Measurements from ENCODE around the gene MCCD1. TPM values are rescaled to one million over a fixed set of nuclear protein-coding genes. Genes with fewer than 3 reads are reported as not detected.

The MCCD1 gene
- total and polyA plus RNA-seq, 8 donors, result not detected

GRCh38 chr6:31559958-31560696 is 31.4 kb downstream of the MCCD1 start:
- Histone ChIP-seq H3K4me1 (peaks cover 0 to 7% (median 0%) of the 10 kb centered on the region in 3 donors), H3K27ac (peak overlapping the region in 2 of 4 donors; percentile 5 to 37), H3K4me3 (no peak overlapping the region), H3K36me3 (peaks cover 0 to 20% (median 8%) of the 10 kb centered on the region in 3 donors), H3K9me3 (no peaks in the 10 kb centered on the region), H3K27me3 (no peaks in the 10 kb centered on the region)
- intact Hi-C loops (cut with DNase I), result no loop called here
- 79 to 85% methylated on average over 7 of the region's 7 CpGs for WGBS, 2 donors
- ATAC-seq, result peak in 3 of 4 donors; percentile 33 to 68 (median 65)
- TF ChIP-seq, protein P1, sequence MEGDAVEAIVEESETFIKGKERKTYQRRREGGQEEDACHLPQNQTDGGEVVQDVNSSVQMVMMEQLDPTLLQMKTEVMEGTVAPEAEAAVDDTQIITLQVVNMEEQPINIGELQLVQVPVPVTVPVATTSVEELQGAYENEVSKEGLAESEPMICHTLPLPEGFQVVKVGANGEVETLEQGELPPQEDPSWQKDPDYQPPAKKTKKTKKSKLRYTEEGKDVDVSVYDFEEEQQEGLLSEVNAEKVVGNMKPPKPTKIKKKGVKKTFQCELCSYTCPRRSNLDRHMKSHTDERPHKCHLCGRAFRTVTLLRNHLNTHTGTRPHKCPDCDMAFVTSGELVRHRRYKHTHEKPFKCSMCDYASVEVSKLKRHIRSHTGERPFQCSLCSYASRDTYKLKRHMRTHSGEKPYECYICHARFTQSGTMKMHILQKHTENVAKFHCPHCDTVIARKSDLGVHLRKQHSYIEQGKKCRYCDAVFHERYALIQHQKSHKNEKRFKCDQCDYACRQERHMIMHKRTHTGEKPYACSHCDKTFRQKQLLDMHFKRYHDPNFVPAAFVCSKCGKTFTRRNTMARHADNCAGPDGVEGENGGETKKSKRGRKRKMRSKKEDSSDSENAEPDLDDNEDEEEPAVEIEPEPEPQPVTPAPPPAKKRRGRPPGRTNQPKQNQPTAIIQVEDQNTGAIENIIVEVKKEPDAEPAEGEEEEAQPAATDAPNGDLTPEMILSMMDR (IDR thresholded peaks at IDR 0.05), result no peak
- peak in 1 of 6 donors; percentile 46 for DNase-seq
- no peak for FAIRE-seq

- H3K9me3 ChIP-seq, result no peaks in the 10 kb centered on the region
- TF ChIP-seq, protein P1 (IDR thresholded peaks at IDR 0.05), result no peak
- no peaks in the 10 kb centered on the region for H3K27me3 ChIP-seq
- peaks cover 0 to 20% (median 8%) of the 10 kb centered on the region in 3 donors for H3K36me3 ChIP-seq
- intact Hi-C loops (cut with DNase I), result no loop called here
- DNase-seq, result no peak
- ATAC-seq, result no peak
- peaks cover 0 to 7% (median 0%) of the 10 kb centered on the region in 3 donors for H3K4me1 ChIP-seq
- H3K4me3 ChIP-seq, result no peak overlapping the region
- FAIRE-seq, result no peak
- H3K27ac ChIP-seq, result peak overlapping the region in 1 of 4 donors; percentile 37
These were observed 31.9 kb downstream of the MCCD1 start for GRCh38 chr6:31560697-31561058.

DNA sequence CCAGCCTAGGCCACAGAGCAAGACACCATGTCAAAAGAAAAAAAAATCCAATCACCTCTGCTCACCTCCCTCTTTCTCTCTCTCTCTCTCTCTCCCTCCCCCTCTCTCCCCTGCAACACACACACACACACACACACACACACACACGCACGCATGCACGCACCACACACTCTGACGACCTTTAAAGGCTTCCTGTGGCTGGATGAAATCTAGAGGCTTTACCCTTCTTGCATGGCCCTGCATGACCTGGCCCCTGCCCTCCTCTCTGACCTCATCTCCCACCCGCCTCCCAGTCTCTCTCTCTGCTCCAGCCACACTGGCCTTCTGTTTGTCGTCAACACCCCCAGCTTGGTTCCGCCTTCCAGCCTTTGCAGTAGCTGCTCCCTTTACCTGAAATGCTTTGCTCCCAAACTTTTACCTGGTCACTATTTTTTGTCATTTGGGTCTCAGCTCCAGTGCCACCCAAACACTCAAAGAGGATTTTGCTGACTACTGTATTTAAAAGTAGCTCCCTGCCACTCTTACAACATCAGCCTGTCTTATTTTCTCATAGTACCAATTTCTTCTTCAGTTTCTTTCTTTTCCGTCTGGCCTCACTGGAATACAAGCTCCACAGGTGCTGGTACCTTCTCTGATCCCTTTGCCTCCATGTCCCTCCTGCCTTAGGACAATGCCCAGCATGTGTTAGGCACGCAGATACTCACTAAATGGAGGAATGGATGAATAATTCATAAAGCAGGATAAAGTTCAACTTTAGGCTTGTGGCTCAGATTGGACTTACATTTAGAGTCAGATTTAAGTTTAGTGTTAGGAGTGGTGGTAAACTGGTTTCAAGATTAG is 39.0 kb downstream of the MCCD1 start:
- no peaks in the 10 kb centered on the region for H3K36me3 ChIP-seq
- 37 to 46% methylated on average over 9 of the region's 9 CpGs for WGBS, 2 donors
- H3K4me1 ChIP-seq, result no peaks in the 10 kb centered on the region
- no peak overlapping the region for H3K4me3 ChIP-seq
- no peaks in the 10 kb centered on the region for H3K27me3 ChIP-seq
- FAIRE-seq (no peak), DNase-seq (no peak), ATAC-seq (no peak)
- H3K9me3 ChIP-seq, result no peaks in the 10 kb centered on the region
- intact Hi-C loops (cut with DNase I), result no loop called here
- H3K27ac ChIP-seq, result no peak overlapping the region
- TF ChIP-seq, protein P1 (IDR thresholded peaks at IDR 0.05), result no peak

- no peaks in the 10 kb centered on the region for H3K27me3 ChIP-seq
- FAIRE-seq (no peak), DNase-seq (no peak), ATAC-seq (peak in 2 of 4 donors; percentile 45 to 73)
- WGBS, 2 donors, result 60 to 75% methylated on average over 3 of the region's 3 CpGs
- TF ChIP-seq, protein P1 (IDR thresholded peaks at IDR 0.05), result no peak
- no peak overlapping the region for H3K4me3 ChIP-seq
- no peak overlapping the region for H3K27ac ChIP-seq
- no peaks in the 10 kb centered on the region for H3K36me3 ChIP-seq
- no peaks in the 10 kb centered on the region for H3K4me1 ChIP-seq
- intact Hi-C loops (cut with DNase I), result no loop called here
- H3K9me3 ChIP-seq, result no peaks in the 10 kb centered on the region
These were observed 39.8 kb downstream of the MCCD1 start for GRCh38 chr6:31568537-31568961.

All from pancreas (tissue), 10 donors.